ENCODE results near the gene BCL6B.
A peak's percentile ranks its signal among the peaks of the same experiment; 100 is the strongest.
"Not testable (repeated sequence)": the region's sequence is repeated elsewhere in the genome, so short reads cannot be mapped to it uniquely, and the experiment has no call there.

BCL6B gene

GRCh38 chr17:7022781-7023571, at the start of gene BCL6B:
TSS of gene BCL6B (plus strand) at chr17:7023050. CDS start at chr17:7023672, 622 bp downstream.
- Histone ChIP-seq H3K9me3 (ENCODE audit: control insufficient read depth in 1 of 2, low read length in 2 of 2) (no peaks in the 10 kb centered on the region), H3K4me3 (ENCODE audit: low read depth in 1 of 2, low read length in 2 of 2) (peak within 1 kb of the TSS; percentile 49 to 65), H3K9ac (ENCODE audit: low read depth in 1 of 2, low read length in 2 of 2) (peak within 1 kb of the TSS; percentile 49 to 70), H3K36me3 (ENCODE audit: control insufficient read depth in 1 of 2, insufficient read depth in 2 of 2, low read length in 2 of 2) (no peaks in the 10 kb centered on the region), H3K27ac (ENCODE audit: low read depth, low read length) (peak within 1 kb of the TSS; percentile 72), H3K4me1 (ENCODE audit: control insufficient read depth in 1 of 2, insufficient read depth in 2 of 2, low read length in 2 of 2) (peaks cover 14 to 22% of the 10 kb centered on the region in 2 donors), H3K27me3 (ENCODE audit: control insufficient read depth in 1 of 2, insufficient read depth in 2 of 2, low read length in 2 of 2) (no peaks in the 10 kb centered on the region)

GRCh38 chr17:6979440-6979839, 43.4 kb upstream of the BCL6B start:
- H3K27me3 ChIP-seq (ENCODE audit: control insufficient read depth in 1 of 2, insufficient read depth in 2 of 2, low read length in 2 of 2); H3K4me3 ChIP-seq (ENCODE audit: low read depth in 1 of 2, low read length in 2 of 2); H3K9me3 ChIP-seq (ENCODE audit: control insufficient read depth in 1 of 2, low read length in 2 of 2); H3K27ac ChIP-seq (ENCODE audit: low read depth, low read length); H3K4me1 ChIP-seq (ENCODE audit: control insufficient read depth in 1 of 2, insufficient read depth in 2 of 2, low read length in 2 of 2); H3K36me3 ChIP-seq (ENCODE audit: control insufficient read depth in 1 of 2, insufficient read depth in 2 of 2, low read length in 2 of 2); H3K9ac ChIP-seq (ENCODE audit: low read depth in 1 of 2, low read length in 2 of 2): not testable (repeated sequence)

GRCh38 chr17:6981426-6981825, 41.4 kb upstream of the BCL6B start:
- Histone ChIP-seq H3K4me3 (ENCODE audit: low read depth in 1 of 2, low read length in 2 of 2) (no peak overlapping the region), H3K4me1 (ENCODE audit: control insufficient read depth in 1 of 2, insufficient read depth in 2 of 2, low read length in 2 of 2) (no peaks in the 10 kb centered on the region)

GRCh38 chr17:6985266-6985665, 37.6 kb upstream of the BCL6B start:
- no peaks in the 10 kb centered on the region for H3K36me3 ChIP-seq (ENCODE audit: control insufficient read depth in 1 of 2, insufficient read depth in 2 of 2, low read length in 2 of 2)
- no peak overlapping the region for H3K9ac ChIP-seq (ENCODE audit: low read depth in 1 of 2, low read length in 2 of 2)
- H3K4me1 ChIP-seq (ENCODE audit: control insufficient read depth in 1 of 2, insufficient read depth in 2 of 2, low read length in 2 of 2) = no peaks in the 10 kb centered on the region
- no peaks in the 10 kb centered on the region for H3K27me3 ChIP-seq (ENCODE audit: control insufficient read depth in 1 of 2, insufficient read depth in 2 of 2, low read length in 2 of 2)
- no peak overlapping the region for H3K27ac ChIP-seq (ENCODE audit: low read depth, low read length)
- H3K4me3 ChIP-seq (ENCODE audit: low read depth in 1 of 2, low read length in 2 of 2) = no peak overlapping the region
- no peaks in the 10 kb centered on the region for H3K9me3 ChIP-seq (ENCODE audit: control insufficient read depth in 1 of 2, low read length in 2 of 2)

More at GRCh38 chr17:6981426-6981825, 41.4 kb upstream of the BCL6B start:
- Histone ChIP-seq H3K27ac (ENCODE audit: low read depth, low read length) (no peak overlapping the region), H3K27me3 (ENCODE audit: control insufficient read depth in 1 of 2, insufficient read depth in 2 of 2, low read length in 2 of 2) (no peaks in the 10 kb centered on the region), H3K36me3 (ENCODE audit: control insufficient read depth in 1 of 2, insufficient read depth in 2 of 2, low read length in 2 of 2) (no peaks in the 10 kb centered on the region), H3K9ac (ENCODE audit: low read depth in 1 of 2, low read length in 2 of 2) (no peak overlapping the region), H3K9me3 (ENCODE audit: control insufficient read depth in 1 of 2, low read length in 2 of 2) (no peaks in the 10 kb centered on the region)

- Histone ChIP-seq H3K36me3 (ENCODE audit: control insufficient read depth in 1 of 2, insufficient read depth in 2 of 2, low read length in 2 of 2) (no peaks in the 10 kb centered on the region), H3K4me1 (ENCODE audit: control insufficient read depth in 1 of 2, insufficient read depth in 2 of 2, low read length in 2 of 2) (no peaks in the 10 kb centered on the region), H3K27me3 (ENCODE audit: control insufficient read depth in 1 of 2, insufficient read depth in 2 of 2, low read length in 2 of 2) (no peaks in the 10 kb centered on the region), H3K9ac (ENCODE audit: low read depth in 1 of 2, low read length in 2 of 2) (no peak overlapping the region), H3K27ac (ENCODE audit: low read depth, low read length) (no peak overlapping the region), H3K9me3 (ENCODE audit: control insufficient read depth in 1 of 2, low read length in 2 of 2) (no peaks in the 10 kb centered on the region), H3K4me3 (ENCODE audit: low read depth in 1 of 2, low read length in 2 of 2) (no peak overlapping the region)
Measured at GRCh38 chr17:6986676-6987075, 36.2 kb upstream of the BCL6B start.

- no peak overlapping the region for H3K4me3 ChIP-seq (ENCODE audit: low read depth in 1 of 2, low read length in 2 of 2)
- H3K27me3 ChIP-seq (ENCODE audit: control insufficient read depth in 1 of 2, insufficient read depth in 2 of 2, low read length in 2 of 2) = no peaks in the 10 kb centered on the region
- no peak overlapping the region for H3K27ac ChIP-seq (ENCODE audit: low read depth, low read length)
- no peaks in the 10 kb centered on the region for H3K36me3 ChIP-seq (ENCODE audit: control insufficient read depth in 1 of 2, insufficient read depth in 2 of 2, low read length in 2 of 2)
- H3K9ac ChIP-seq (ENCODE audit: low read depth in 1 of 2, low read length in 2 of 2) = no peak overlapping the region
- no peaks in the 10 kb centered on the region for H3K9me3 ChIP-seq (ENCODE audit: control insufficient read depth in 1 of 2, low read length in 2 of 2)
- no peaks in the 10 kb centered on the region for H3K4me1 ChIP-seq (ENCODE audit: control insufficient read depth in 1 of 2, insufficient read depth in 2 of 2, low read length in 2 of 2)
Measured at GRCh38 chr17:6989779-6990178, 33.1 kb upstream of the BCL6B start.

- H3K27ac ChIP-seq (ENCODE audit: low read depth, low read length); H3K4me1 ChIP-seq (ENCODE audit: control insufficient read depth in 1 of 2, insufficient read depth in 2 of 2, low read length in 2 of 2); H3K4me3 ChIP-seq (ENCODE audit: low read depth in 1 of 2, low read length in 2 of 2): not testable (repeated sequence)
Measured at GRCh38 chr17:6993613-6994056, 29.2 kb upstream of the BCL6B start.

GRCh38 chr17:6994118-6994598, 28.7 kb upstream of the BCL6B start:
- Histone ChIP-seq H3K4me1 (ENCODE audit: control insufficient read depth in 1 of 2, insufficient read depth in 2 of 2, low read length in 2 of 2) (no peaks in the 10 kb centered on the region), H3K9ac (ENCODE audit: low read depth in 1 of 2, low read length in 2 of 2) (no peak overlapping the region), H3K4me3 (ENCODE audit: low read depth in 1 of 2, low read length in 2 of 2) (no peak overlapping the region), H3K27ac (ENCODE audit: low read depth, low read length) (no peak overlapping the region), H3K36me3 (ENCODE audit: control insufficient read depth in 1 of 2, insufficient read depth in 2 of 2, low read length in 2 of 2) (peaks cover 4 to 13% of the 10 kb centered on the region in 2 donors), H3K27me3 (ENCODE audit: control insufficient read depth in 1 of 2, insufficient read depth in 2 of 2, low read length in 2 of 2) (no peaks in the 10 kb centered on the region), H3K9me3 (ENCODE audit: control insufficient read depth in 1 of 2, low read length in 2 of 2) (no peaks in the 10 kb centered on the region)

More at GRCh38 chr17:6993613-6994056, 29.2 kb upstream of the BCL6B start:
- H3K9me3 ChIP-seq (ENCODE audit: control insufficient read depth in 1 of 2, low read length in 2 of 2); H3K36me3 ChIP-seq (ENCODE audit: control insufficient read depth in 1 of 2, insufficient read depth in 2 of 2, low read length in 2 of 2); H3K9ac ChIP-seq (ENCODE audit: low read depth in 1 of 2, low read length in 2 of 2); H3K27me3 ChIP-seq (ENCODE audit: control insufficient read depth in 1 of 2, insufficient read depth in 2 of 2, low read length in 2 of 2): not testable (repeated sequence)

- peaks cover 7 to 19% of the 10 kb centered on the region in 2 donors for H3K36me3 ChIP-seq (ENCODE audit: control insufficient read depth in 1 of 2, insufficient read depth in 2 of 2, low read length in 2 of 2)
- H3K4me1 ChIP-seq (ENCODE audit: control insufficient read depth in 1 of 2, insufficient read depth in 2 of 2, low read length in 2 of 2) = no peaks in the 10 kb centered on the region
- H3K9me3 ChIP-seq (ENCODE audit: control insufficient read depth in 1 of 2, low read length in 2 of 2) = no peaks in the 10 kb centered on the region
- H3K27me3 ChIP-seq (ENCODE audit: control insufficient read depth in 1 of 2, insufficient read depth in 2 of 2, low read length in 2 of 2) = no peaks in the 10 kb centered on the region
- no peak overlapping the region for H3K9ac ChIP-seq (ENCODE audit: low read depth in 1 of 2, low read length in 2 of 2)
- H3K27ac ChIP-seq (ENCODE audit: low read depth, low read length) = no peak overlapping the region
- no peak overlapping the region for H3K4me3 ChIP-seq (ENCODE audit: low read depth in 1 of 2, low read length in 2 of 2)
Measured at GRCh38 chr17:6994666-6995256, 28.1 kb upstream of the BCL6B start.

GRCh38 chr17:6995500-6996255, 27.2 kb upstream of the BCL6B start, which contains the start of gene ALOX12:
TSS of gene ALOX12 (plus strand) at chr17:6996049. CDS start at chr17:6996118, 69 bp downstream.
- no peaks in the 10 kb centered on the region for H3K27me3 ChIP-seq (ENCODE audit: control insufficient read depth in 1 of 2, insufficient read depth in 2 of 2, low read length in 2 of 2)
- H3K9ac ChIP-seq (ENCODE audit: low read depth in 1 of 2, low read length in 2 of 2) = no peak within 1 kb of the TSS
- H3K9me3 ChIP-seq (ENCODE audit: control insufficient read depth in 1 of 2, low read length in 2 of 2) = no peaks in the 10 kb centered on the region
- peak within 1 kb of the TSS in 1 of 2 donors; percentile 13 for H3K4me3 ChIP-seq (ENCODE audit: low read depth in 1 of 2, low read length in 2 of 2)
- peaks cover 7 to 27% of the 10 kb centered on the region in 2 donors for H3K36me3 ChIP-seq (ENCODE audit: control insufficient read depth in 1 of 2, insufficient read depth in 2 of 2, low read length in 2 of 2)
- H3K27ac ChIP-seq (ENCODE audit: low read depth, low read length) = no peak within 1 kb of the TSS
- H3K4me1 ChIP-seq (ENCODE audit: control insufficient read depth in 1 of 2, insufficient read depth in 2 of 2, low read length in 2 of 2) = no peaks in the 10 kb centered on the region
